ENCODE data around the gene ST8SIA6.

GRCh38 chr10:17330501-17330900 is 123.9 kb downstream of the ST8SIA6 start:
- TF ChIP-seq EZH2 (optimal IDR thresholded peaks at IDR 0.05; ENCODE audit: low read depth, low read length) (no peak), CTCF (IDR thresholded peaks at IDR 0.05; ENCODE audit: low read length) (no peak), EZH2phosphoT487 (IDR thresholded peaks at IDR 0.05; ENCODE audit: low read length) (no peak)

All from MM.1S (cell line).